Osteoblast (primary cell): Measurements from ENCODE around the gene ORC2. TPM values are rescaled to one million over a fixed set of nuclear protein-coding genes. Genes with fewer than 3 reads are reported as not detected.

Experiments used
- DNase-seq: peaks from one replicate; pipeline ENCODE4 v3.0.0; 2011; ENCODE audit warnings: low spot score, mixed read lengths; ENCODE audit not compliant: insufficient read length; ENCODE audit errors: missing footprints
- H2AFZ ChIP-seq: 2 replicates; pipeline ENCODE4 v1.6.0; 2011; ENCODE audit warnings: mild to moderate bottlenecking, low read length
- H3K27ac ChIP-seq: 2 replicates; pipeline ENCODE4 v1.5.1; 2011; ENCODE audit warnings: mild to moderate bottlenecking, low read depth, low read length, moderate library complexity
- H3K27me3 ChIP-seq: 2 replicates; pipeline ENCODE4 v1.6.0; 2012; ENCODE audit warnings: mild to moderate bottlenecking, control low read depth, inconsistent platforms, low read length, moderate library complexity; ENCODE audit not compliant: insufficient read depth
- H3K36me3 ChIP-seq: 2 replicates; pipeline ENCODE4 v1.5.1; 2011; ENCODE audit warnings: mild to moderate bottlenecking, low read length, control low read depth, moderate library complexity; ENCODE audit not compliant: insufficient read depth
- H3K4me1 ChIP-seq: 2 replicates; pipeline ENCODE4 v1.5.1; 2011; ENCODE audit warnings: mild to moderate bottlenecking, low read length, control low read depth, moderate library complexity; ENCODE audit not compliant: insufficient read depth
- H3K4me2 ChIP-seq: 2 replicates; pipeline ENCODE4 v1.6.0; 2011; ENCODE audit warnings: mild to moderate bottlenecking, low read length; ENCODE audit not compliant: insufficient read depth
- H3K4me3 ChIP-seq: fragments of 200-600 bp; sonication (generic); 3 replicates; pipeline ENCODE4 v1.5.1; 2012; ENCODE audit warnings: mild to moderate bottlenecking, low read length, inconsistent platforms; ENCODE audit not compliant: insufficient read depth
- H3K79me2 ChIP-seq: 2 replicates; pipeline ENCODE4 v1.6.0; 2012; ENCODE audit warnings: mild to moderate bottlenecking, low read length, control low read depth, inconsistent platforms; ENCODE audit not compliant: insufficient read depth
- H3K9me3 ChIP-seq: 2 replicates; pipeline ENCODE4 v1.5.1; 2011; ENCODE audit warnings: low read depth, low read length, control low read depth
- H4K20me1 ChIP-seq: 2 replicates; pipeline ENCODE4 v1.6.0; 2012; ENCODE audit warnings: mild to moderate bottlenecking, low read length, control low read depth; ENCODE audit not compliant: insufficient read depth
- CTCF ChIP-seq: IDR thresholded peaks from 2 replicates; pipeline ENCODE4 v1.5.1; 2011; ENCODE audit warnings: mild to moderate bottlenecking, low read depth, low read length, moderate library complexity; ENCODE audit errors: extremely low read depth
- total RNA-seq: library from RNA; depleted of rRNA; stranded (reverse); fragments of >200 nt; gene quantifications from 2 replicates; pipeline ENCODE4 v1.2.3, GENCODE V29; 2012

ORC2 gene
- total RNA-seq, 1 donor = 14.5 TPM

DNA sequence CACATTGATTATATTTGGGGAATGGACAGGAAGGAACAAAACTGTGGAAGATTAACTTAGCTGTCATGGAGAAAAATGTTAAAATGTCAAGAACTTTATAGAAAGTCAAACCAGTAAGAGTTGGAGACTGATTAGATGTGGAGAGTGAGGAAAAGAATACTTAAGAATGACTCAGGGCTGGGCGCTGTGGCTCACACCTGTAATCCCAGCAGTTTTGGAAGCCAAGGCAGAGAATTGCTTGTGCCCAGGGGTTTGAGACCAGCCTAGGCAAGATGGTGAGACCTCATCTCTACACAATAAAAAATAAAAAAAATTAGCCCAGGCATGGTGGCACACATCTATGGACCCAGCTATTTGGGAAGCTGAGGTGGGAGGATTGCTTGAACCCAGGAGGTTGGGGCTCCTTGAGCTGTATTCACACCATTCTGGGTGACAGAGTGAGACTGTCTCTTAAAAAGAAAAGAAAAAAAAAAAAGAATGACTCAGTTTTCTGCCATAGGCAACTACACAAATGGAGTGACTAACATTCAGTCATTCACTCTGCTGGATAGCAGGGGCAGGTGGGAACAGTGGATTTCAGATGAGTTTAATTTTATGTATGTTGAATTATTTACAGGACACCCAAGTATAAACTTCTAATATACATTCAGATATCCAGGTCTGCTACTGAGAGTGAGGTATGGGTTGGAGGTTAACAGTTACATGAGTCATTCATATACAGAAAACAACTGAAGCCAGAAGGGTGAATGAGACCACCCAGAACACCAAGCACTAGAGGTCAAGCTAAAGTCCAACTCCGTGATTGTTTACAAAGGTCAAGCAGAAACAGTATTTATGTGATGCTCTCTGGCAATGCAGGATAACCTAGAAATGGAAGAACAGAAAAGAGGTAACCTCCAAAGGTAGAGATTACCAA, 33.9 kb downstream of the ORC2 start:
- Histone ChIP-seq H3K79me2 (no peaks in the 10 kb centered on the region), H3K36me3 (peaks cover 27% of the 10 kb centered on the region), H3K4me1 (peaks cover 9% of the 10 kb centered on the region), H2AFZ (no peak overlapping the region), H4K20me1 (no peaks in the 10 kb centered on the region), H3K4me2 (no peak overlapping the region), H3K27me3 (no peaks in the 10 kb centered on the region), H3K27ac (no peak overlapping the region), H3K9me3 (no peaks in the 10 kb centered on the region), H3K4me3 (no peak overlapping the region)
- DNase-seq = peak; percentile 32
- TF ChIP-seq CTCF = no peak

- no peak overlapping the region for H3K4me2 ChIP-seq
- no peaks in the 10 kb centered on the region for H3K27me3 ChIP-seq
- H2AFZ ChIP-seq = no peak overlapping the region
- H3K36me3 ChIP-seq = peaks cover 50% of the 10 kb centered on the region
- TF ChIP-seq CTCF = no peak
- no peak overlapping the region for H3K27ac ChIP-seq
- H3K4me3 ChIP-seq = no peak overlapping the region
- H4K20me1 ChIP-seq = no peaks in the 10 kb centered on the region
- DNase-seq = no peak
- no peaks in the 10 kb centered on the region for H3K4me1 ChIP-seq
- H3K79me2 ChIP-seq = no peaks in the 10 kb centered on the region
- H3K9me3 ChIP-seq = no peaks in the 10 kb centered on the region
Observed at GRCh38 chr2:200922439-200922838, 41.0 kb downstream of the ORC2 start.

DNA sequence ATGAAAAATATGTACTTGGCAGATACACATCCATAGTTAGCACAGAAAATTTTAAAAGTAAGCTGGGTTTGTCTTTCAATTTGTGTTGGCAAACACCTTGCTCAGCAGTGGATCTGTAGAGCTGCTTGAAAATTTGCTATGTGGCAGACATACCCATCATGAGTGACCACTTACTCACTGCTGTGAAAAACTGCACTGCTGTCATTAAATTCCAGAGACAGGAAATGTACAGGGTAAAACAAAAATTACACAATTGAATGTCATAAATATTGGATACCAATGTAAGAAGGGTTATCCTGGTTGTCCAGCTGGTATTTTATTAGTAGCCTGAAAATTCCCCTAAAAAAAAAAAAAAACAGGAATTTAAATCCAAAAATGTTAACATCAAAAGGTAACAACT, 49.8 kb downstream of the ORC2 start:
- Histone ChIP-seq H3K4me2 (peak overlapping the region; percentile 32), H3K4me3 (no peak overlapping the region), H3K36me3 (peaks cover 48% of the 10 kb centered on the region), H3K27ac (peak overlapping the region; percentile 48), H3K4me1 (peaks cover 12% of the 10 kb centered on the region), H3K79me2 (no peaks in the 10 kb centered on the region), H3K27me3 (no peaks in the 10 kb centered on the region), H4K20me1 (no peaks in the 10 kb centered on the region), H3K9me3 (no peaks in the 10 kb centered on the region), H2AFZ (no peak overlapping the region)
- TF ChIP-seq CTCF = no peak
- peak; percentile 70 for DNase-seq

- Histone ChIP-seq H3K4me3 (no peak overlapping the region), H3K9me3 (no peaks in the 10 kb centered on the region), H3K79me2 (no peaks in the 10 kb centered on the region), H3K27ac (no peak overlapping the region), H3K4me2 (no peak overlapping the region), H3K36me3 (peaks cover 36% of the 10 kb centered on the region), H3K4me1 (peaks cover 12% of the 10 kb centered on the region), H3K27me3 (no peaks in the 10 kb centered on the region), H4K20me1 (no peaks in the 10 kb centered on the region), H2AFZ (no peak overlapping the region)
- TF ChIP-seq CTCF = no peak
- DNase-seq = no peak
Observed at GRCh38 chr2:200909958-200910357, 53.5 kb downstream of the ORC2 start.
